T47D (cell line): ENCODE data around the gene CACNA1D.

Experiments
- DNase-seq, 2 experiments: peaks; one replicate each; pipeline versions ENCODE4 v3.0.0 to v3.0.0-alpha.2; 2011 to 2012; ENCODE audit warnings: low read depth in 1 of 2, low spot score in 1 of 2
- JUND ChIP-seq: IDR thresholded peaks from 2 replicates; pipeline ENCODE4 v1.6.1; 2012; ENCODE audit warnings: low read depth
- in situ Hi-C: cut with HindIII; loops from 2 replicates; pipeline ENCODE4 v1.10.0; 2016; ENCODE audit warnings: low sequenced_read_pairs, low pct_unique_long_range_greater_than_20kb

Gene CACNA1D

DNA sequence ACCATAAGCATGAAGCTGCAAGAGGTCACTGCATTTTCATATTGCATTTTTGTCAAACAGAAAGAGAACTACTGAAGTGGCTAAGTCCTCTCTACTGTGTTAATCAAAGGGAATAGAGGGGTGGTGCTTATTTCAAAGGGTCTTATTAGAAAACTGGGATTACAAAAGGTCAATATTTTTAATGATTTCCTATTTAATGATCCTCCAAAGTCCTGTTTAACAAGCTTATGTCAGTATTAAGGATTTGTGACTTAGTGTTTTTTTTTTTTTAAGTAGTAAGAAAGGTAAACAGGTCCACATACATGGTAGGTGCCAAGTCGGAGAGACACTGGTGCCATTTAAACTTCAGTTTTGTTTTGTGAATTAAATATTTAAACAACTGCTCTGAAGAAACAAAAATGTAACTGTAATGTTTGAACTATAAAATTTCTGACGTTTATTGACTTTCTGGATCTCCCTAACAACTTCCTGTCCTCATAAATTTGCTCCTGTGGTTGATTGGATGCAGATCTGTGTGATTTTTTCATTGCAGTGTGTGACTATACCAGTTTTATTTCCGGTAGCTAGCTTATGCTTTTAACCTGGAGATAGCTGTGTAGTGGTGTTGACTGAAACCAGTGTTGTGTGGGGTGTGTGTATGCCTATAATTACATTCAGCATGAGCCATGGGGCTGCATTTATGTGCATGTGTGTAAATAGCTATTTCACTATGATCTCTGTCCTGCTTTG lies 8.6 kb upstream of the CACNA1D start:
- in situ Hi-C loops: no loop called here
- no peak for TF ChIP-seq JUND
- peak in 1 of 2 experiments; percentile 57 for DNase-seq

DNA sequence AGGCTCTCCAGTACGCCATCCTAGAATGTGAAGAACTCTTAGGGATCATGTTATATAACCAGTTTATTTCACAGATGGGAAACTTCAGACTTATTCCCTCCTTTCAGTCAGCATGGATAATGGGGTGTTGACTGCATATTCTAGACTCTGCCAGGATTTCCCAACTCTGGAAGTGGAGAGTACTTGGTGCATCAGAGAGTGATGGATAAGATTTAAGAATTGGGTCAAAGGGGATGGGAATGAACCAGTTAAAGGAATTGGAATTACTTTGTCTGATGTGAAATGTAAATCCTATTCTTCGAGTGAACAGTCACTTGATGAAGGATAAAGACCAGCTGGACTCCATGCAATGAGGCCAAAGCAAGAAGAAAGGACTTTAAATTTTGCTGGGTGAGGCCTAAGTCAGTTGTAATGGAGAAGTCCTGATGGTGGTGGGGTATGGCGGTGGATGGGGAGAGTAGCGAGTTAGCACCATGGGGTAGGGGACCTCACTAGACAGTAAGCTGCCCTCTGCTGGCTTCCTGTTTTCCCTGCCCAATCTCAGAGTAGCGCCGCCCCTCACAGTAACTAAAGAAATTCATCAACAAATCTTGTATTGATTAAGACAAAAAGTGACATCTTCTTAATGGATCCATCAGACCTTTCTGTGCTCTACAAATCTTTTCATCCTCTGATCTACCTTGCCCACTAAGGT lies 7.3 kb upstream of the CACNA1D start:
- no peak for DNase-seq
- no peak for TF ChIP-seq JUND
- in situ Hi-C loops: no loop called here

DNA sequence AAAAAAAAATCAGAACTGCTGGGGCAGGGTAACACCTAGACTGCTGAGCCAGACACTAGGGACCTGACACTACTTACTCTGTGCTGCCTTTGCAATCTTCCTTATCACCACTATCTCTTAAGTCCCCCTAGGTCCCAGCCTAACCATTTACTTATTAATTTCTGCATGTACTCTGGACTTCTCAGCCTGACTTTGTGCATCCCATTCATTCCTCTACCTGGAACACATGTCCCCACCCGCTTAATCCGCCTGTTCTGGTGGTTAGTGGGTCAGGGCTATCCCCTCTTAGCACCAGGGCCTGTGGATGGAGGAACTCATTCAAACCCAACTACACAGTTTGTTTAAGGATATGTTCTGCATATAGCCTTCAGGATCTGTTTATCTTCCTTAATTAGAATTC lies 5.0 kb upstream of the CACNA1D start:
- no peak for TF ChIP-seq JUND
- in situ Hi-C loops: no loop called here
- no peak for DNase-seq

DNA sequence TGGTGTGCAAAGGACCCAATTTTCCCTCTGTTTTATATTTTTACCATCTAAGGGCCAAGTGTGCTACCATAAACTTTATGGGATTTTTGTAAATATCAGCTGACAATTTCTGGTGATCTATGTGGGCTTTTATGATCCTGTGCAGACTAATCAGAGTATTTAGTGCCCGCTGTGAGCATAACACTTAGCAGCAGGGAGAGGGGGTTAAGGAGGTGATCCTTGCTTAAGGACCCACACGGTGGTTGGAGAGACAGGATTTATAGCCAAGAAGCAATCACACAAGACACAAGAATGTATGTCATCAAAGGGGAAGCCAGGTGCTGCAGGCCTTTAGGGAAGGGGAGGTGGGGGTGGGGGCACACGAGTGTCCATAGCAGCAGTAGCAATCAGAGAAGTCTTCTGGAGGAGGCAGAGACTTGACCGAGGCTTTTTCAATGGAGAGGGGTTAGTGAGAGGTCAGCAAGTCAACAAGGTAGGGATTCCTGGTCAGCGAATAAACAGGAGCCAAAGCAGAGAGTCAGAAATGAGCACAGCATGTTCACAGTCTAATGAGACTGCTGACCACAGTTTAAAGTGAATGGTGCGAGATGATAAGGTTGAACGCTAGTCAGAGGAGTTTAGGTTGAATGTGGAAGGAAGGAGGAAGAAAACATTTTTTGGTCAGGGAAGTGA lies 4.5 kb upstream of the CACNA1D start:
- DNase-seq: no peak
- in situ Hi-C loops: no loop called here
- TF ChIP-seq JUND: no peak

DNA sequence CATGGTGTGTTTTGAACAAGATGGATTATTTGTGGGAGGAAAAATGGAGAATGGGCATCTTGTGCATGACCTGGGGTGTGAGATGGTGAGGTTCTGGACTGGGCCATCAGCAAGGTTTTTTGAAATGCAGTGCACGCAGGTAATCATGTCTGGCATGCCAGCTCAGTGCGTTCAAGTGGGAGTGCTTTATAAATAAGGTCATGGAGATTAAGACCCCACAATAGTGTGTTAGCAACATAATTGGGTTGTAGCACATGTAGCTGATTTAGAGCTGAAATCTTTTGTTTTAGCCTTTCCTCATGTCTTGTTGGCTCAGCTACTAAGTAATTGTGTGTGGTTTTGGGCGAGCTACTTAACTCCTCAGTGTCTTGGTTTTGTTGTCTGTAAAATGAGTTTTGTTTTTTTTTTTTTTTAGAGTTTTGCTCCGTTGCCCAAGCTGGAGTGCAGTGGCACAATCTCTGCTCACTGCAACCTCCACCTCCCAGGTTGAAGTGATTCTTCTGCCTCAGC lies 3.9 kb upstream of the CACNA1D start:
- no peak for DNase-seq

DNA sequence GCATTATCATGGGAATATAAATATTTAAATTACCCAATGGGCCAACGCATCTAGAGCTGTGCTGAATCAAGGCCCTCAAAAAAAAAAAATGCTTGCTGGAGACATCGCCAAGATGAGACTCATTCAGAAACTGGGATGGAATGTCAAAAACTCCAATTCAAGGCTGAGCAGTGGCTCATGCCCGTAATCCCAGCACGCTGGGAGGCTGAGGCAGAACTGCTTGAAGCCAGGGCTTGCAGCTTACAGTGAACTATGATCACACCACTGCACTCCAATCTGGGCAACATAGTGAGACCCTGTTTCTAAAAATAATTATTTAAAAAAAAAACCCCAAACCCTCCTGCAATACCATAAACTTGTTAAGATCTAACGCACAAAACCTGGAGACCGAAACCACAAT lies 3.1 kb upstream of the CACNA1D start:
- no peak for TF ChIP-seq JUND
- in situ Hi-C loops: no loop called here

More for the DNA sequence above, 3.9 kb upstream of the CACNA1D start:
- in situ Hi-C loops: no loop called here
- no peak for TF ChIP-seq JUND

DNA sequence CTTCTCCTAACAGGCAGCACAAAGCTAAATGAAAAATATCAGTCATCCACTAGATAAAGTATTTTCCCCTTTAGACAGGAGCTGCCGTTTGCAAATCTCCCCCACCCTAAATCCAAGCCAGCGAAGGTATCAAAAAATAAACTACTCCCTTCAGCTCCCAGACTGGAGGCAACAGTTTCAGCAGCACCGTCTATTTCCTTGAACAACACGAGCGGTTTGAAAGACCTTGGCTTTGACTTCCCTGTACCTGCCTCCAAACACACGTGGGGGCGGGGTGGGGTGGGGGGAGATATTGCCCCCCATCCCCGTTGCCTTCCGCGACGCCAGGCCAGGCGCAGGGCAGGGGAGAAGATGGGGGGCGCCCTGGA lies 832 bp upstream of the CACNA1D start:
- no peak for TF ChIP-seq JUND
- DNase-seq: no peak
- in situ Hi-C loops: no loop called here

More for the DNA sequence above, 3.1 kb upstream of the CACNA1D start:
- DNase-seq: no peak

DNA sequence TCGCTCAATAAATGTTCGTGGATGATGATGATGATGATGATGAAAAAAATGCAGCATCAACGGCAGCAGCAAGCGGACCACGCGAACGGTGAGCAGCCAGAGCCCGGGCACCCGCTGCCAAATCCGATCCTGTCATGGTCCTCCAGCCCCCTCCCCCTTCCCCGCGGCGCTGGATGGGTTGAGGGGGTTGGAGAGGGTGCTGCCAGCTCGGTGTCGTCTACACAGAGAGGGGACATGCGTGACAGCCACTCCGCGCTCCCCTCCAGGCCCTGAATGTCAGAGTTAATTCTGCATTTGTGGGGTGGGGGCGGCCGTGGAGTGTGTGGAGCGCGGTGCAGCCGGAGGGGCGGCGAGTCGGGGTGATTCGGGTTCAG lies 722 bp downstream of the CACNA1D start:
- in situ Hi-C loops: no loop called here
- DNase-seq: no peak
- no peak for TF ChIP-seq JUND

DNA sequence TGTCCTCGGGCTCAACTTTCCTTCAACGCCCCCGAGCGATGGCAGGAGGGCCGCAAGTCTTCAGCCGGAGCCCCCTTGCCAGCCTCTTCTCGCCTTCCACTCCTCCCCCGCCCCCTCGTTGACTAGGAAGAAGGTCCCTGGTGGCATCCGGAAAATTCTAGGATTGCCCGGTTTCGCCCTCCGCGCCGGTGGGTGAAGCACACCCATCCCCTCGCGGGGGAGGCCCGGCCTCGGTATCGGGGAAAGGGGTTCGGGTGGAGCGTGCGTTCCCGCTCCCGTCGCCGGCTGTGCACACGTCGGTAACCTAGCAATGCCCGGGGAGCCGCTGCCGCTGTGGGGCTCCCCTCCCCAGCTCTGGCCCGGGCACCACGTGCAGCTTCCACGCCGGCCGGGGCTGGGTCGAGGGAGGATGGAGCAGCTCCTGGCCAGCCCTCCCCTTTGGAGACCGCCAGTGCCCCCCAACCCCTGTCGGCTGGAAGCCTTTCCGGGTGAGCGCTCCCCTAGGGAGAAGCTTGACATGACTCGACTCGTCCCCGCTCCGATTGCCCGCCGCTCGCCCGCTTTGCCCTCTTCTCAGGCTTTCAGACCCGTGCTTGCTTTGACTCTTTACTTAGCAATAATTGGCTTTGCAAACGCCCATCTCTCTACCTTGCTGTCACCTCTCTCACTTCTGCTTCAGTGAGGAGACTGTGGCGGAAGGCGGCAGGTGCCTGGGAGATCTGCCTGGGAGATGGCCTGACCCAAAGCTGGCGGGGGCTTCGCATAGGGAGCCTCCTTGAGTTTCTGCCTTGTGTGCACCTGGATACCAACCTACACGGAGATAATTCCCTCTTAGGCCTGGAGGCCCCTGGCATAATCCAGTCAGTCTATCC lies 1.3 kb downstream of the CACNA1D start:
- peak in 1 of 2 experiments; percentile 61 for DNase-seq
- in situ Hi-C loops: no loop called here
- TF ChIP-seq JUND: no peak

DNA sequence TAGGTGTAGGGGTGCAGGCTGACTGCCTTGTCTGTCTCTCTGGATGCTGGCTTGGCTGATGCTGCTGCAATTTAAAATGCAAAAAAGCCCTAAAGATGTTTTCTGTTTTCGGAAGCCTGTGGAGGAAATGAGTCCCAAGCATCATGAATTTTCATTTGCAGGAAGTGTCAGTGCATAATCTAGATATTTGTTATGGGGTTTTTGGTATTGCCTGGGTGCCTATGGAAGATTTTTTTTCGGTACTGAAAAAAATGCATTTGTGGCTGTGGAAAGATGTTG lies 1.9 kb downstream of the CACNA1D start:
- in situ Hi-C loops: no loop called here
- TF ChIP-seq JUND: no peak
- no peak for DNase-seq

DNA sequence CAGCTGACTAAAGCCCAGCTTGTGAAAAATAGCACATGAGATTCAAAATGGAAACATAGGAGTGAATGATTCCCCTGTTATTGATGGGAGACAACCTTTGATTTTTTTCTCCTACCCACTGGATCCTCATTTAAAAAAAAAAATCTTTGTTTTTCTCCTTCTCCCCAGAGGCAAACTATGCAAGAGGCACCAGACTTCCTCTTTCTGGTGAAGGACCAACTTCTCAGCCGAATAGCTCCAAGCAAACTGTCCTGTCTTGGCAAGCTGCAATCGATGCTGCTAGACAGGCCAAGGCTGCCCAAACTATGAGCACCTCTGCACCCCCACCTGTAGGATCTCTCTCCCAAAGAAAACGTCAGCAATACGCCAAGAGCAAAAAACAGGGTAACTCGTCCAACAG lies 2.6 kb downstream of the CACNA1D start:
- no peak for DNase-seq
- TF ChIP-seq JUND: no peak
- in situ Hi-C loops: no loop called here

DNA sequence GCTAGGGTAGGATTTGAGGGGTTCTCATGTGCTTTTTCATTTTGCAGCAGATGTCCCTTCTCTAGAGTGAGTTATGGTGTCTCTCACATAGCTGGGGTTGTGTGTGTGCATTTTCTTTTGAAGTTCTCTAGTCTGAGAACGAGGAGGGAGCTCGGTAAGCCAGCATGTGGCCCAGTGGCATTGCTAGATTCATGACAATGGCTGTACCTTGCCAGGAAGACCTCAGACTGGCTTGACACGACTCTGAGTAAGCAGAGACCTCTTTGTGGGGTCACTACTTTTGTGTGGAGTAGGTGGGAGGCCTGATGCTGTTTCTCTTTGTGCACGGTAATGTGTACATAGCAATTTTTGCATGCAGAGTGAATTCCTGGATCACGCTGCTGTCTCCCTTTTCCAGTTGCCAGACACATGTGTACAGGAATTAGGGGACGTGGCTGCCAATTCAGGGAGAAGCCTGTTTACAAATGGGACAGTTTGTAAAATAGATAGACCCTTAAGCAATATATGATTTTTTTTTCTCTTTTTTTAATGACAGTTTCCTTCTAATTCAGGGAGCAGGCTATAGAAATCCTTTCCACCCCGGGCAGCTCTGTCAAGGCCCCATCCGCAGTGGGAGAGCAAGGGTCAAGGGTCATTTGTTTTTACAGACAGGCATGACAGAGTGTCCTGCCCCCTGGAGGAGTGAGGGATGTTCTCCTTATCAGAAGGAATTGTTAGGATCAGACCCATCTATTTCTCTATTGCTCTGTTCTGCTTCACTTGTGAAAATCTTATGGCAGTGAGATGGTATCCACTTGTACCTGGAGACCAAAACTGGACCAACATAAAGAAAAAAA lies 4.6 kb downstream of the CACNA1D start:
- no peak for DNase-seq
- TF ChIP-seq JUND: no peak
- in situ Hi-C loops: no loop called here
